Large intestine (tissue), 3 donors: ENCODE measurements around the gene SLC35B2. TPM values are rescaled to one million over a fixed set of nuclear protein-coding genes. Genes with fewer than 3 reads are reported as not detected.
A peak's percentile ranks its signal among the peaks of the same experiment; 100 is the strongest.

Experiments
- DNase-seq, 2 donors: peaks; one replicate each; pipeline versions ENCODE4 v3.0.0 to v3.0.0-alpha.2; 2013
- H3K27ac ChIP-seq: one replicate; pipeline ENCODE4 v1.5.1; 2013; ENCODE audit warnings: low read length
- H3K27me3 ChIP-seq: 2 replicates; pipeline ENCODE4 v1.6.1; 2013; ENCODE audit warnings: low read length; ENCODE audit not compliant: control insufficient read depth, insufficient read depth
- H3K36me3 ChIP-seq: 2 replicates; pipeline ENCODE4 v1.6.1; 2013; ENCODE audit warnings: low read length; ENCODE audit not compliant: control insufficient read depth, insufficient read depth
- H3K4me1 ChIP-seq: one replicate; pipeline ENCODE4 v1.6.1; 2013; ENCODE audit warnings: low read length; ENCODE audit not compliant: control insufficient read depth, insufficient read depth
- H3K4me3 ChIP-seq: one replicate; pipeline ENCODE4 v1.5.1; 2013; ENCODE audit warnings: low read length
- H3K9me3 ChIP-seq: one replicate; pipeline ENCODE4 v1.6.1; 2013; ENCODE audit warnings: mild to moderate bottlenecking, low read depth, low read length, moderate library complexity; ENCODE audit not compliant: control insufficient read depth
- WGBS: methylation state at CpG from one replicate; pipeline ENCODE4 v1.1.5; 2013; ENCODE audit warnings: low lambda C conversion rate; ENCODE audit not compliant: insufficient coverage; 5-methylcytosine and 5-hydroxymethylcytosine counted together
- polyA plus RNA-seq: library from polyadenylated mRNA; unstranded; fragments of 120-200 nt; gene quantifications from one replicate; pipeline ENCODE4 v1.2.1, GENCODE V29; 2013

SLC35B2 gene
- polyA plus RNA-seq, 1 donor, result 43.5 TPM

GRCh38 chr6:44269178-44269920 lies 12.0 kb upstream of the SLC35B2 start:
- no peak for DNase-seq
- WGBS, result no CpG with 5 or more reads among the region's 1 CpG
- Histone ChIP-seq H3K4me1 (peaks cover 6% of the 10 kb centered on the region), H3K27me3 (peaks cover 57% of the 10 kb centered on the region), H3K27ac (no peak overlapping the region), H3K36me3 (no peaks in the 10 kb centered on the region), H3K4me3 (no peak overlapping the region), H3K9me3 (peaks cover 4% of the 10 kb centered on the region)

GRCh38 chr6:44268095-44268628 lies 10.8 kb upstream of the SLC35B2 start:
- Histone ChIP-seq H3K27ac (no peak overlapping the region), H3K9me3 (peaks cover 4% of the 10 kb centered on the region), H3K36me3 (no peaks in the 10 kb centered on the region), H3K27me3 (peaks cover 45% of the 10 kb centered on the region), H3K4me3 (no peak overlapping the region), H3K4me1 (peaks cover 17% of the 10 kb centered on the region)
- WGBS, result no CpG with 5 or more reads among the region's 5 CpGs
- DNase-seq, result peak; percentile 46 to 66

- Histone ChIP-seq H3K27ac (no peak overlapping the region), H3K36me3 (peaks cover 3% of the 10 kb centered on the region), H3K9me3 (peaks cover 4% of the 10 kb centered on the region), H3K27me3 (peaks cover 36% of the 10 kb centered on the region), H3K4me1 (peaks cover 27% of the 10 kb centered on the region), H3K4me3 (no peak overlapping the region)
- no CpG with 5 or more reads among the region's 10 CpGs for WGBS
- DNase-seq, result no peak
These were observed 9.9 kb upstream of the SLC35B2 start for GRCh38 chr6:44267252-44267651.

- H3K27ac ChIP-seq, result no peak overlapping the region
These were observed 9.0 kb upstream of the SLC35B2 start for GRCh38 chr6:44266347-44266746.

GRCh38 chr6:44265722-44266233 lies 8.4 kb upstream of the SLC35B2 start:
- Histone ChIP-seq H3K4me1 (peaks cover 30% of the 10 kb centered on the region), H3K27ac (no peak overlapping the region), H3K4me3 (no peak overlapping the region), H3K9me3 (peaks cover 4% of the 10 kb centered on the region), H3K27me3 (peaks cover 22% of the 10 kb centered on the region), H3K36me3 (peaks cover 14% of the 10 kb centered on the region)
- 3% methylated on average over 3 of the region's 17 CpGs for WGBS
- no peak for DNase-seq

More at GRCh38 chr6:44266347-44266746, 9.0 kb upstream of the SLC35B2 start:
- no peak for DNase-seq
- Histone ChIP-seq H3K4me1 (peaks cover 30% of the 10 kb centered on the region), H3K36me3 (peaks cover 11% of the 10 kb centered on the region), H3K27me3 (peaks cover 27% of the 10 kb centered on the region), H3K9me3 (peaks cover 4% of the 10 kb centered on the region), H3K4me3 (no peak overlapping the region)
- WGBS, result no CpG with 5 or more reads among the region's 3 CpGs

GRCh38 chr6:44265007-44265721 lies 7.8 kb upstream of the SLC35B2 start, which contains the start of gene NFKBIE:
Gene NFKBIE, minus strand, starts transcription at chr6:44265551. Its CDS starts 205 bp downstream, at chr6:44265346.
- 0% methylated on average over 1 of the region's 72 CpGs for WGBS
- peaks cover 4% of the 10 kb centered on the region for H3K9me3 ChIP-seq
- DNase-seq, result peak; percentile 90 to 92
- peak within 1 kb of the TSS; percentile 73 for H3K27ac ChIP-seq
- peaks cover 18% of the 10 kb centered on the region for H3K36me3 ChIP-seq
- peak within 1 kb of the TSS; percentile 90 for H3K4me3 ChIP-seq
- peaks cover 30% of the 10 kb centered on the region for H3K4me1 ChIP-seq
- peaks cover 22% of the 10 kb centered on the region for H3K27me3 ChIP-seq

- peak overlapping the region; percentile 90 for H3K4me3 ChIP-seq
- H3K36me3 ChIP-seq, result peaks cover 24% of the 10 kb centered on the region
- WGBS, result no CpG with 5 or more reads among the region's 13 CpGs
- H3K4me1 ChIP-seq, result peaks cover 30% of the 10 kb centered on the region
- no peak for DNase-seq
- H3K9me3 ChIP-seq, result peaks cover 4% of the 10 kb centered on the region
- H3K27me3 ChIP-seq, result peaks cover 14% of the 10 kb centered on the region
- H3K27ac ChIP-seq, result peak overlapping the region; percentile 73
These were observed 7.1 kb upstream of the SLC35B2 start for GRCh38 chr6:44264154-44265006.

GRCh38 chr6:44263354-44264100 lies 6.2 kb upstream of the SLC35B2 start:
- Histone ChIP-seq H3K27ac (no peak overlapping the region), H3K9me3 (peaks cover 4% of the 10 kb centered on the region), H3K4me3 (peak overlapping the region; percentile 90), H3K4me1 (peaks cover 30% of the 10 kb centered on the region), H3K27me3 (peaks cover 5% of the 10 kb centered on the region), H3K36me3 (peaks cover 32% of the 10 kb centered on the region)
- no CpG with 5 or more reads among the region's 9 CpGs for WGBS
- DNase-seq, result peak; percentile 57 to 73

- WGBS, result no CpG with 5 or more reads among the region's 7 CpGs
- Histone ChIP-seq H3K36me3 (peaks cover 32% of the 10 kb centered on the region), H3K27me3 (no peaks in the 10 kb centered on the region)
These were observed 5.4 kb upstream of the SLC35B2 start for GRCh38 chr6:44262467-44263353.

More at GRCh38 chr6:44262467-44263353, 5.4 kb upstream of the SLC35B2 start:
- Histone ChIP-seq H3K4me1 (peaks cover 33% of the 10 kb centered on the region), H3K4me3 (peak overlapping the region; percentile 90), H3K9me3 (peaks cover 4% of the 10 kb centered on the region), H3K27ac (no peak overlapping the region)
- no peak for DNase-seq
